HuH-7 (cell line): Measurements from ENCODE around the gene S100A8.
"Not testable (repeated sequence)": the region's sequence is repeated elsewhere in the genome, so short reads cannot be mapped to it uniquely, and the experiment has no call there.

ENCODE experiments used
- DNase-seq: peaks from one replicate; pipeline ENCODE4 v3.0.0; 2011; ENCODE audit warnings: low spot score

The S100A8 gene

GRCh38 chr1:153415850-153416570, 25.1 kb upstream of the S100A8 start, which contains the start of gene S100A7A:
Gene S100A7A (plus strand): TSS chr1:153416520. CDS start chr1:153418083, 1,563 bp downstream.
- no peak for DNase-seq

DNA sequence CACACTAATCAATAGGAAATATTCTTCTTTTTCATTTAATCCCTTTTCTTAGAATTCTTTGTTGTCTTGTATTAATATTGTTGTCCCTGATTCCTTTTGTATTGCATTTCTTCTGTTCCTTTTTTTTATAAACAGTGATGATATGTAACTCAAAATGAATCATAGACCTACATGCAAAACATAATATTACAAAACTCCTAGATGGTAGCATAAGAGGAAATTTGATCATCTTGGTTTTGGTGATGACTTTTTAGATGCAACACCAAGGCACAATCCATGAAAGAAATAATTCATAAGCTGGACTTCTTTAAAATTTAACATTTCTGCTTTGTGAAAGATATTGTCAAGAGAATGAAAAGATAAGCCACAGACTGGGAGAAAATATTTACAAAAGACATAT, 23.1 kb upstream of the S100A8 start:
- not testable (repeated sequence) for DNase-seq

DNA sequence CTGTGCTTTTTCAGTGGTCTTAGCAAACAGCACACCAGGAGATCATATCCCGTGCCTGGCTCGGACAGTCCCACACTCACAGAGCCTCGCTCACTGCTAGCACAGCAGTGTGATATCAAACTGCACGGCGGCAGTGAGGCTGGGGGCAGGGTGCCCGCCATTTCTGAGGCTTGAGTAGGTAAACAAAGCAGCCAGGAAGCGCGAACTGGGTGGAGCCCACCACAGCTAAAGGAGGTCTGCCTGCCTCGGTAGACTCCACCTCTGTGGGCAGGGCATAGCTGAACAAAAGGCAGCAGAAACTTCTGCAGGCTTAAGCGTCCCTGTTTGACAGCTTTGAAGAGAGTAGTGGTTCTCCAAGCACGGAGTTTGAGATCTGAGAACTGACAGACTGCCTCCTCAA, 16.4 kb upstream of the S100A8 start:
- not testable (repeated sequence) for DNase-seq

DNA sequence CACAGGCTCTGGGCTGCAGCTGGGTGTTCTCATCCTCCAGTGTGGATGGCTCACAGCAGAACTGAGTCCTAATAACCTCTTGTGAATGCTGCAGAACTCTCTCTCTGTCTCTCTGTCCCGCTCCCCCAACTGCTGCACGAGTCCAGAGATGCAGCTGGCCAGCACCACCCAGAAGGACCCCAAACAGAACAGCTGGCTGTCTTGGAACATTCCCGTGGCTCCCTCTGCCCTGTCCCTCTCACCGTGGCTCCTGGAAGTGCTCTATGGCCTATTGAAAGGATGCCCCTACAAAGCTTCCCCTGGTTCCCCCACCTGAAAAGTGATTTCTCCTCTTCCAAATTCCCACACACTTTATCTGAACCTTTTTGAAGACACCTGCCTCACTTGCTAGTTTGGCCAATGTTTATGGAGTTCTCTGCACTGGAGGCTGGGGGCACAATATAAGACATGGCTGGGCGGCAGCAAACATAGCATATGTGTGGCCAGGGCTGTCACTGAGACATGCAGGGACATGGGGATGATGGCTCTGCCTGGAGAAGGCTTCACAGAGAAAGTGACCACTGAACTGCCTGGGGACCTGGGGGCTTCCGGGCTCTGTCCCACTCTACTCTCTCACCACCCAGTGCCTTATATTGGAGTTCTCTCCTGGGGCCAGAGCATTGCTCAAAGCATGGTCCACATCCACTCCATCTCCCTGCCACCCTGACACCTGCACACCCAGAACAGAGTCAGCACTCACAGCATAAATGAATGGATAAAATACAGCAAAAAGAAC, 15.1 kb upstream of the S100A8 start:
- DNase-seq = not testable (repeated sequence)

GRCh38 chr1:153404768-153405167, 13.9 kb upstream of the S100A8 start:
- peak; percentile 26 for DNase-seq

- DNase-seq = no peak
These were observed 13.3 kb upstream of the S100A8 start for GRCh38 chr1:153404086-153404635.

DNA sequence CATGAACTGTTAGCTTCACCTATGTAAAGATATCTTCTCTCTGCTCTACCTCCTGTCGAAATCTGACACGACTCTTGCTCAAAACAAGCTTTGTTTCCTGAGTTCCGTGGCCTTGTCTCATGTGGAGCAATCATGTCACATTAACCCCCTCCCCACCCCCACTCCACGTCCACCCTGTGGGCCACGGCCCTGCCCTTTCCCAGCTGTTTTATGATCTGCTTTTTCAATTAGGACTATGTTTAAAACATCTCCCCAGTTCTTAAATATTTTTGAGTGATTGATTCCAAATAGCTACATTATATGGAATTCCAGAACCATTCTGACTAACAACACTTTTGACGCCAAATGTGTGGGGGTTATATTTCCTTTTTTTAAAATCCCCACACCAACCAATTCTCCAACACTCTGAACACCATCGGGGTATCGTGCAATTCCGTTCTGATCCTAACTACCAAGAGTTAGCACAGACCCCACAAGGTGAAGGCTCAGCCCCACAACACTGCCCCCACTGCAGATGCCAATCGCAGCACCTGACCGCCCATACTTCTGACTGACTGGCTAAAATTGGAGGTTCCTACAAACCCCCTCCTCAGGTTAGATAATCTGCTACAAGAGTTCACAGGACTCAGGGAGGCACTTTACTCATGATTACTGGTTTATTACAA, 12.7 kb upstream of the S100A8 start:
- DNase-seq = no peak

DNA sequence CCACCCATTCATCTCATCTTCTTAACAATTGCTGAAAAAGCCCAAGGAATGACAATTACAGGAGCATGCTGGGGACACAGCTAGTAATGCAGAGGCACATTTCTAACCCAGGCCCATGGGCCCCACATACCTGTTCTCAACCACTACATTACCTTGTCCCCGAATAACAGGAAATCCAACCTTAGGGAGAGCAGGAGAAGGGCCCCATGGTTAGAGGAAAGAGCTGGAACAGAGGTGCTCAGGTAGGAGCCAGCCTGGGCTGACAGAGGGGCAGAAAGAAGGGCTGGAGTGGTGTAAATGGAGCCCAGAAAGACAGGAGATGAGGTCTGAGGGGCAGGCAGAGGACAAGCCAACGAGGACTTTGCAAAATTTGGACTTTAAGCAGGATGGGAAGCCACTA, 11.4 kb upstream of the S100A8 start:
- DNase-seq = no peak

GRCh38 chr1:153401461-153401860, 10.6 kb upstream of the S100A8 start:
- no peak for DNase-seq

GRCh38 chr1:153400244-153400643, 9.4 kb upstream of the S100A8 start:
- no peak for DNase-seq

DNA sequence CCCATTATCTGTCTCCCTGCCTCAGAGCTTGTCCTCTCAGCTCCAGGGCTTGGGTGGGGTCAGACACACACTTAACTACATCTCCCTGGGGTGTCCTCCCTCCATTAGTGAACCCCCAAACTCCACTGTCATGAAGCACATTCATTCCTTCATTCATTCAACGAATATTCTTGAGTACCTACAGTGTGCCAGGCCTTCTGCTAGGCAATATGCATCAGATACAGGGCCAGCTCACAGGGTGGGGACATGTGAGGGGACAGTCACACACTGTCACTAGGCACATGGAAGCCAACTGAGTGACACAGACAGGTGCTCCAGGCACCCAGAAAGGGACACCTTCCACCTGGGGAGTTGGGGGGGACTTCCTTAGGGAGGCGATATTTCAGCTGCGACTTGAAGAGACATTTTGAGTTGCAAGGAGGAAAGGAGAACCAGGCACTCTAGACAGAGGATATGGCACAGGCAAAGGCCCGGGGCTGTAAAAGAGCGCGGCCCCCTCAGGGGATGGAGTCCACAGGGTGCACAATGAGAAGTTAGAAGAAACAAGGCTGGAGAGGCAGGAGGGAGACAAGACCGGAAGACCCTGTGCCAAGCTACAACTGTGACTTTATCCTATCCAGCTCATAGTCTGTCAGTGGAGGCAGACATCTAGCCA, 8.7 kb upstream of the S100A8 start:
- no peak for DNase-seq

DNA sequence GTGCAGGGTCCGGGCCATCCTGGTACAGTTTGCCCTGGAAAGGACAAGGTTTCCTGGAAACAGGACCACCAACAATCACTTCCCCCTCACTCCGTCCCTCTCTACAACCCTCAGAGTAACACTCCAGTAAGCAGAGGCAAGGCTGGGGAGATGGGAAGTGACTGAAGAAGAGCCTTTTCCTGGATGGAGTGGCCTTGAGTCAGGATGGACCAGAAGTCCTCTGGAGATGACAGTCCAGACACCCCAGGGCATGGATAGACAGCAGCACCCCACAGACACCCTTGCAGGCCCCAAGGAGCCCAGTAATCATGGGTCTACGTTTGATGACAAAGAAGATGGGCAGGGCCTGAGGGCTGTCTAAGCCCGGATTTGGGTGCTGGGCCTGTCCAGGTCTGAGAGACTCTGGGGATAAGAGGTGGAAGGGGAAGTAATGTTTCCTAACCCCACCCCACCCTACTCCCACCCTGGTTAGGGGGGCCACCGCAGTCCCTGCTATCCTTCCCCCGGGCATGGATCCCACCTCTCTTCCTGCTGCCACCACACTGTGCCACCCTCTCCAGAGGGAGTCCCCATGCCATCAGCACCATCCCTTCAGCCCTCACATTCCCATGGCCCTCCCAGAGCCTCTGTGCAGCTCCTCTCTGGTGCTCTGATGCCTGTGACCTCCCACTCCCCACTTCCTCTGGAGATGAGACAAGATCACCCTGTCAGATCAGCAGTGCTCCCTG, 7.2 kb upstream of the S100A8 start:
- no peak for DNase-seq

DNA sequence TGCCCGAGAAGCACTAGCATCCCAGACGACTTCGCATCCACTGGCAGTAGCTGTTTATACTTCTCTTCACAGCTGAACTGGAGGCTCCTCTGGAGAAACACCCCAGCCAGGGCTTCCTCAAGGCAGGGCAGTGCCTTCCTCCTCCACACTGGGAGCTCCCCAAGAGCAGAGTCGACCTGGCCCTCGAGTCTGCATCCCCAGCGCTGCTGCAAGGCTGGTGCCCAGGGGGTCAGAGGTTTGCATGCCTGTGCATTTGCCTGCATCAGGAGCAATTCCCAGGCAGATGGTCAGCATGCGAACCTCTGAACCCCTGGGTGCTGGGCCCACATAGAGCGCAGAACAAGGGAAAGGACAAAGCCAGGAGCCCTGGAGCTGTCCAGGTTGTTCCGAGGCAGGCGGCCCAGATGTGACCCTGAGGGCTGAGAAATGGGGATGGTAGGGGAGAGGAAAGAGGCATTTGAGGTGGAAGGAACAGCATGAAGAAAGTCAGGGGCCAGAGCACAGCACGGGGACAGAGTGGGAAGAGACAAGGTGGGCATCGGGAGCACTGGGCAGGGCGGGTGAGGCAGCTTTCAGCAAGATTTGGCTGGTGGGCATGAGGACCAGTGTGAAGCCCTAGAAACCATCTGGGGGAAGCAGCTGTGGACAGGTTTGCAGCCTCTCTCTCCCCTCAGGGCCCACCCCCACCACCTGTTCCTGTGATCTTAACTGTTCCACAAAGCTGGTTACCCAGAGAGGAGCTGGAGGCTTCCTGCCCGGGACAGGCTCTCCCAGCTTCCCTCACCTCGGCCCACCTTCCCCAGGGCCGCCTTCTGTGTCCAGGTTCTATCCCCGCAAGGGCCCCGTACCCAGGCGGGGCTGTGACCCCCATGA, 6.4 kb upstream of the S100A8 start:
- DNase-seq = no peak

GRCh38 chr1:153396461-153396860, 5.6 kb upstream of the S100A8 start:
- DNase-seq = no peak

DNA sequence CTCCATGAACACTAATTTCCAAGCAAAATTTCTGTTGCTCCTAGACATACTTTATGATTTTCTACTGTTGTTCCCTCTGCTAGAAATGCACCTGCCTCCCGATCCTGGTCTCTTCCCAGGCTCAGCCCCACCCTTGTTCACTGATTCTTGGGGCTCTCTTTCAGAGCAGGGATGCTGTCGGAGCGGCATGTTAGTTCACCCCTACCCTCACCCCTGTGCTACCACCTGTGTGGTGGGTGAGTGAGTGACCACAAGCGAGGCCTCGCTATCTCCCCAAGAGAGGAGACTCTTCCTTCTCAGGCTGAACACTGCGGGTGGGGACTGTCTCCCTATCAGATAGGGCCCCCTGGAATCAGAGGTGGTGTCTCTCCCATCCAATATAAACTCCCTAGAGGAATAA, 4.9 kb upstream of the S100A8 start:
- DNase-seq = no peak

DNA sequence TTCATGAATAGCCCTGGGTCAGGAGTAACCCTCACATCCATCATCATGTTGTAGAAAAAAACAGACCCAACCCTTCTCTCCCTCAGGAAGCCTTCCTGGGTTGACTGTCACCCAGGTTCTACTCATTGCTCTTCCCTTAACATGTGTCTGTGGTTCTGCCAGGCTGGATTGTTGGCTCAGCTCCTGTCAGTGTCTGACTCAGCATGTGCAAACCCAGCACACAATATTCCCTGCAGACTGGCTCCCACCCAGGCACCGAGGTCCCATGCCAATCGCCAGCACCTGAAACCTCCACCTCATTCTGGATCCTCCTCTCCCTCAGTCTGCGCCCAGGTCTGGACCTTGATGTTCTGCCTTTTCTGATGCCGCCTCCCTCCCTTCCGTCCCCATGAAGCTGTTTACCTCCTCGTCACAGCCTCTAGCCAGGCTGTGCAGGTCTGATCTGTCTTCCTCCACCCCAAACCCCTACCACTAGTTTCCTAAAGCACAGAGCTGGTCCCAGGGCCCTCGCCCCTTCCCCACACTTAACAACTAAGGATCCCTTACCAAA, 4.3 kb upstream of the S100A8 start:
- no peak for DNase-seq

DNA sequence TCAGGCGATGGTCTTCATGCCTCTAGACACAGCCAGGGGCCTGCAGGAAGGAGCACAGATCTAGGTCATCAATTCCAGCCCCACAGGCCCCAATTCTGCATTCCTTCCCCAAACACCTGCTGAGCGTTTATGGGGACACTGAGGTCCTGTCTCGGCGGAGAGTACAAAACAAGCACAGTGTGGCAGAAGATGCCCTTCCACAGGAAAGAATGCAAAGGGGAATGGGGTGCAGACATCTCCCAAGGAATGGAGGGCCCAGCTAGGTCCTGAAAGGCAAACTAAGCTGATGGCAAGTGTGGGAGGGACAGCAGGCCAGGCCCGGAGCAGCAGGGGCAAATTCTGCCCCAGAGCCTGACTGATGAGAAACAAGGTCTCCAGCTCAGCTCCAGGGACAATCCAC, 3.5 kb upstream of the S100A8 start:
- no peak for DNase-seq

DNA sequence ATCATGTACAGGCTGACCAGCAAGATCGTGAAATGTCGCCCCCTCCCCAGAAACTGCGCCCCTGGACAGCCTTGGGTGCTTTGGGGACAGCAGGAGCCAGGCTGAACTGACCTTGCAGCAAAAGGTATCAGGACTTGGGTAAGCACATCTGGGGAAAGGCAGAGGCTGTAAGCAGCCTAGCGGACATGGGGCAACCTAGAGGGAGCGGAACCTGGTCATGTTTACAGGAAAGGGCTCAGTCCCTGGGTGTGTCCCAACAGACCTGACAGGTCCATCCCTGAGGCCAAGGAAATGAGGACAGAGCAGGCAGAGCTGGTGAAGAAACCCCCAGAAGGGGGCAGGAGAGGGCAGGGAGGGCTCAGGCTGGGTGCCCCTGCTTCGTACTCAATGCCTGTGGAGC, 3.1 kb upstream of the S100A8 start:
- DNase-seq = no peak

DNA sequence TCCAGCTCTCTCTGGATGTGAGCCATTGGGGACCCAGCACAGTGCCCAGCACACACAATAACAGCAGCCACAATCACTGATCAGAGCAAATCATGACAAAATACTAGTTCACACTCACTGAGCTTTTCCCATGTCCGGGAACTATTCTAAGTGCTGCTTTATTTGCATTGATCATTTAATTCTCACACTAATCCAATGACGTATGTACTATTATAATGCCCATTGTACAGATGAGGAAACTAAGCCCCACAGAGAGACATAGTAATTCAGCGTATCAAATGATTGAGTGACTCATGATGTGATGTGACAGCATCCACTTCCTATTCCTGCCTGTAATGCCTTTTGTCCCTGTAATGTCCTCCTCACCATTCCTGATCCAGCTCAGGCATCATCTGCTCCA, 1.9 kb upstream of the S100A8 start:
- DNase-seq = no peak

DNA sequence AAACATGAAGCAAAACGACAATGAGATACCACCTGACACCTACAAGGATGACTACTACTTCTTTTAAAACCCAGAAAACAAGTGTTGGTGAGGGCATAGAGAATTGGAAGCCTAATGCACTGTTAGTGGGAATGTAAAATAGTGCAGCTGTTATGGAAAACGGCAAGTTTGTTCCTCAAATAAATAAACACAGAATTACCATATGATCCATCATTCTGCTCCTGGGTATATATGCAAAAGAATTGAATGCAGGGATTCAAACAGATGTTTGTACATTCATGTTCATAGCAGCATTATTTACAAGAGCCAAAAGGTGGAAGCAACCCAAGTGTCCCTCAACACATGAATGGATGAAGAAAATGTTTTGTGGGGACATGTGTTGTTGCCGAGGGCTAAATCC, 1.4 kb upstream of the S100A8 start:
- no peak for DNase-seq
